Hematopoietic multipotent progenitor cell treated with erythropoietin and hydrocortisone succinate and interleukin-3 and kit ligand, for 6 days (in vitro differentiated cells): ENCODE results near the gene SFPQ.
A peak's percentile ranks its signal among the peaks of the same experiment; 100 is the strongest.
"Not testable (repeated sequence)": the region's sequence is repeated elsewhere in the genome, so short reads cannot be mapped to it uniquely, and the experiment has no call there.

ENCODE experiments used
- DNase-seq: peaks from one replicate; pipeline ENCODE4 v3.0.0-alpha.2; 2015

Gene SFPQ

DNA sequence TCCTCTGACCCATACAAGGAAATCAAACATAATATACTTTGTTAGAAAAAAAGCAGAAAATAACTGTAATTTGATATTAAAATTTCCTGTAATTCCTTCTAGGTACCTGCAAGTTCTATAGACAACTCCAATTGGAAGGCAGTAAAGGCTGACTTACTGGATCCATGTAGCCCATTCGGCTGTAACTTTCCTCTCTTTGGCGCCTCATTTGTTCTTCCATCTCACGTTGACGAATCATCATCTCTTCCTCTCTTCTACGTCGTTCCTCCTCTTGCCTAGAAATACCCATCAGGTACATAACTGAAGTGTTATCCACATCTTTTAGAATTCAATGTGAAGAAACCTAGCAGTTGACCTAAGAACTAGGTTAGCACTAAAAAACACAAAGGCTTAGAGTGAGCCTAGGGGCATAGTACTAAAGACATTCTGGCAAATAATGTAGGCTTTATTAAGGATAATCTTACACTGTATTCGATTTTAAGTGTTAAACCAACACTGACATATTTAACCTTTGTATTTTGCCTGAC lies 5.1 kb downstream of the SFPQ start:
- no peak for DNase-seq

DNA sequence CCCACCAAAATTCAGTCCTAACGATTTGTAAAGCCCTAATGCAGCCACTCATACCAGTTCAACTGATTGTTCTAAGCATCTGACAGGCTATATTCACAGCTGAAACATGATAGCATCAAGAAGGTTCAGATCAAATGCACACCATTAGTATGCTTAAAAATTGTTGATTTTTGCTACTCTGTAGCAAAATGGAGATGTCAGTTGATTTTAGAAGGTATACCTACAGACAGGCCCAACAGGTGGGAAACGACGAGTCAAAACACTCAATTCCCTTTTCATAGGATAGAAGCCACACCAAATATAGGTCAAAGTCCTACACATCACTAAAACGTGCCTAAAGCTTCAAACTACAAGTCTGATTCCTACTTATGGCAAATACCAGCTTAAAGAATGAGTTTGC lies 6.7 kb downstream of the SFPQ start:
- DNase-seq: no peak

DNA sequence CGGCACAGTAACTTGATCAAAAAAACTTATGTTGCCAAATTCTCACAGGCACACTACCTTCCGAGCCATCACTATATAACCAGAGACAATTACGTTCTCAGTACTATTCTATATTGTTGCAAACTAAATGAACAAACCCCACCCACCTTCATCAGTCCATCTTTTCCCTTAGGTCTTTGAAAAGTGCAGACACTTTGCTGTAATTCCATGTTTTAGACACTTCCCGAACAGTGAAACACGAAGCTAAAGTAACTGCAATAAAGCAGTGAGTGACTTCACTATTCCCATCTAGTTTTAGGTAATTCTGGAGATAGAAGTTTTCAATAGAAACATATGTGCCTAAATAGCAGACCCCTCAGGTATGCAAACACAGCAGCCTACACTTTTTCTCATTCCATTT lies 7.7 kb downstream of the SFPQ start:
- DNase-seq: no peak

DNA sequence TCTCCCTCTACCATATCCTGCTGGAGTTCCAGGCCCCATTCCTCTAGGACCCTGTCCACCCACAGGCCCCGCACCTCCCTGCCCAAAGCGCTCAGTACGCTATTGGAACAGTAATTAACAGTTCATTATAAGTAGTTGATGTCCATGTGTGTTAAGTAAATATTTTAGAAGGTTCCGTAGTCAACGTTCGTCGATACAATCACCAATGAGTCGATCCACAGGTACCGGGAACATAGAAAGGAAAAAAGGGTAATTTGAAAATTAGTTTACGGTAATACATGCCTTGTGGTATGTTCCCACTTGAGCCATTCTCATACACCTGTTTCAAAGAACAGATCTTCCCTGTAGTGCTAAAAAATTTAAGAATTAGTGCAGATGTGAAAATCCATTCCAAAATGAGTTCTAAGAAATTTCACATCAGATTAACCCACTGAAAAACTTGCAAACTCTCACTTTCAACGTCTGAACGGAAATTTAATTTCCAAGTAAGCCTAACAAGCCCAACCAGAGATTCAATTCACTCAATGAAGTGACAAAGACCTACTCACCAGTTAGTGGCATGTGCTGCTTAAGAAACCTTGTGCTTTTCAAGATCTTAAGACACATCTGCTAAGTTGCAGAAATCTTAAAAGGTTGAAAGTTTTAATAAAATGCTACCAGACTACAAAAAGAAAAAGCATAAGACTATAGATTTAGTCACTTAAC lies 8.3 kb downstream of the SFPQ start:
- no peak for DNase-seq

DNA sequence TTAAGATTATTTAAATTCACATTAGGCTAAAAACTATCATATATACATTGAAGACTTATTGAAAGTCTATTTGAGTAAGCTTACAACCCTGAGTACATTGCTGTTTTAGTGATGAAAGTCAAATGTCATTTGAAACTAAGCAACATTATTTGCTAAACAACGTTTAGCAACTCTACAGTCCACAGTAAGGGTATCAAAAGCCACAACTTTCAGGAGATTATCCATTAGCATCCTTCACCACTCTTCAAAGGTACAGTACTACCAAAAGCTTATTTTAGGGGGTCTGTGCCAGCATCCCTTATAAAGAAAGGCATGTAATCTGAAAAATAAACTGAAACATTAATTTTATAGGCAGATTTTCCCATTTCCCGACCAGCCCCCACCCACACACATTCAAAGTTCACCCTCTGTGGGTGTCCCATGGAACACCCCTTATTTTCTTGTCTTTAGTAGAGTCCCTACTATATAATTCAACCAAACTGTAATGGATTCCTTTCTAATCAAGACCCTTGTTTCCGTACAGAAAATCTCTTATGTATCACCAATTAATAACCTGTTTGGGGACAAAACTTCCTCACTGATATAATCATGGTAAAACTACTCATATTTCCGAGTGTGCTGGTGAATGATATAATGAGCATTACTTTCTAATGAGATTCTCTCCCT lies 11.0 kb downstream of the SFPQ start:
- no peak for DNase-seq

DNA sequence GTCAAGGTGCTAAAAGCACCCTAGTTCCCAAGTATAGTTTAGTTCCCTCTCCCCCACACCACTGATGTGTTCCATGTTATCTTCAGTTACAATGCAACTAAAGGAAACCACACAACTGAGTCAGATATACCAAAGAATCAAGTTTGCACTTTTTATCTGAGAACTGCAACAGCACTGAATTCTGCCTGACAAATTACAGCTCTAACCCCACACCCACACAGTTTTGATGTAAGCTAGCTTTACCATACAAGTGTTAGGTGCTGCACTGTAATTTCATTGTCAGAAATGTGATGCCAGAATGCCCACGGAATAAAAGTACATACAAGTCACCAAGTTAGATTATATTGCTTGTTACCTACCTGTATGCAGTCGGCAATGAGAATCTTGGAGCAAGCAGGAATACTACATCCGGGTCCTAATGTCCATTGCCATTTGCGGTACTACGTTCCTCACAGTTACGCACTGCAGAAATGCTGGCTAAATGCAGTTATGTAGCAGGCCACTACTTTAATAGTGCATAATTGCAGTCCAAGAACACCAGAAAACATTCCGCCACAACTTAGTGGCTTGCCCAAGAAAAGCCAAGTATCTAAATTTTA lies 12.1 kb downstream of the SFPQ start:
- peak; percentile 87 for DNase-seq

DNA sequence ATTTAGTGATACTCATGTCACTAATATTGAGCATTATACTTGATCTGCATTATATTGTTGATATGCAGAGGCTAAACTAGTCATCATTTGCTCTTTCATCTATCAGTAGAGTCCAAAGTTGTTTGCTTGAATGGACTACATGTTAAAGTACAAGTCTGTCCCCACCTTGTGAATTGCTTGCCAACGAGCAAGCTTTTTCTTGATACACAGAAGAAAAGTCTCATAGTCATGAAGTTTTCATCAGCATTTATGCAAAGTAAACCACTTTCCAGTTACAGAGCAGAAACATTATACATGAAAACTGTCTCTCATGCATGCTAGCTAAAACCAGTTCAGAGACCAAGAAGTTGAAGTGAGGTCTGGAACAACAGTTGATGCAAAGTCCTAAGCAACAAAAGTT lies 13.0 kb downstream of the SFPQ start:
- DNase-seq: no peak

DNA sequence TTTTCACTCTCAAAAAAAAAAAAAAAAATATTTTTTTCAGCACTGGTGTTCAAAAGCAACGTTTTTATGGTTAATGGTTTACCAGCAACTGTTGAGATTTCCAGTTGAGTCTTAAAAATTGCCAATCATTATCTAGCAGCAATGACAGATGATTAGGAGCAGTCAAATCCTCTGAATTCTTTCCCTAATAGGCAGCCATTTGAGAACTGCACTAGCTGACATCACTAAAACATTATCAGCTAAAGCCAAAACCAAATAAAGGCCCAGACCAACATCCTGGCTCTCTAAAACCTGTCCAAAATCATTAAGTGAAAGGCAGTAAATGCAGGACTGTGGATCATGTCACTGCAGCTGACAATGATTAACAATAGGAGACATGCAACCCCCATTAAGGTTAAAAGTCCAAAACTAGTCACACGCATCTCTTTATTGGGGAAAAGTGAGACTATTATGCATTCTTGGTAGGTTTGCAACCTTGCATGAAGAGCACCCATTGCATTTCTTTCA lies 14.0 kb downstream of the SFPQ start:
- no peak for DNase-seq

DNA sequence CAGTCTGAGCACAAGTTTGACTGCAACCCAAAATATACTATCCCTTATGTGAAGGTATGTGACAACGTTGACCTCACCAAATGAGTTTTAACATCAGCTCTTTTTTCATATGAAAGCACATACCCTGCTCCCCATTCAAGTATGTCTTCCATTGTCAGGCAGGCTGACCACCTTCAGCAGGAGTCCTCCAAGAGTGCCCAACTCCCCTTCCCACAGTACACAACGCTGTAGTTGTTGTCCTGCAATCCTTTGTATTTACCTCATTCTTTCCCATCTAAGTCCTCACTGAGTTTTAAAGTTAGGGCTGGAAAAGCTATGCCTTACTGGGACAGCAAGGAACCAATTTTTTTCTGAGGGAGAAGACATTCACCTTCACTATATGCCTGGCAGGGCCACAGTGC lies 14.7 kb downstream of the SFPQ start:
- DNase-seq: no peak

DNA sequence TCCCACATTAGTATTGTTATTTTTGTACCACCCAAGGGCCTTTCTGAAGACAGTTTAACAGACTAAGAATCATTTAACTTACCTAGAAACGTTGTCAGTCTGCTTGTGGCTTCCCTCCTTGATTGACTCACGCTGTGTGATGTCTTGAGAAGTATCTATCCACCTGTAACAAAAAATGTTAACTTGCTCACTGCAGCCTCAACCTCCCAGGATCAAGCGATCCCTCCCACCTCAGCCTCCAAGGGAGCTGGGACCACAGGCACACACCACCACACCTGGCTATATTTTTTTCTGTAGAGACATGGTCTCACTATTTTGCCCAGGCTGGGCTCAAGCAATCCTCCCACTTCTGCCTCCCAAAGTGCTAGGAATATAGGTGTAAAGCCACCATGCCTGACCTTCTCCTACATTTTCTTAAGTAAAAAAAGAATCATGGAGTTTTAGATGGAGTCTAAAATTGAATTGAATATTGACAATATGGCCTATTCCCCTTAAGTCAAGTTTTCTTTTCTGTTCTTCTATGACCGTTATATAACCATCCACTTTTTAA lies 15.6 kb downstream of the SFPQ start:
- no peak for DNase-seq

DNA sequence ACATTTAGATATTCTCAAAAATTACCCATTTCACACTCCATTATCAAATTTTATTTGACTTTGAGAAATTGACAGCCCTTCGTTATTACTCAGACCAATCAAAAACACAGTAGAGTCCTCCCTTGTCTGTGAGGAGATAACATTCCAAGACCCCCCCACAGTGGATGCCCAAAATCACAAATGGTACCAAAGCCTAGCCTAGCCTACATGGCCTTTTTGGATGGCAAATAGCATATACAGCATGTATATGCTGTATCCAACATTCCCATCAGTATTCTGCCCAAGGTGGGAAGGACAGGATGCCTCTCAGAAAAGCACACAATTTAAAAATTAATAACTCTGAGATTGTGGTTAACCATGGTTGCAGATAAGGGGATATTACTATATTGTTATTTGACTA lies 17.3 kb downstream of the SFPQ start:
- no peak for DNase-seq

DNA sequence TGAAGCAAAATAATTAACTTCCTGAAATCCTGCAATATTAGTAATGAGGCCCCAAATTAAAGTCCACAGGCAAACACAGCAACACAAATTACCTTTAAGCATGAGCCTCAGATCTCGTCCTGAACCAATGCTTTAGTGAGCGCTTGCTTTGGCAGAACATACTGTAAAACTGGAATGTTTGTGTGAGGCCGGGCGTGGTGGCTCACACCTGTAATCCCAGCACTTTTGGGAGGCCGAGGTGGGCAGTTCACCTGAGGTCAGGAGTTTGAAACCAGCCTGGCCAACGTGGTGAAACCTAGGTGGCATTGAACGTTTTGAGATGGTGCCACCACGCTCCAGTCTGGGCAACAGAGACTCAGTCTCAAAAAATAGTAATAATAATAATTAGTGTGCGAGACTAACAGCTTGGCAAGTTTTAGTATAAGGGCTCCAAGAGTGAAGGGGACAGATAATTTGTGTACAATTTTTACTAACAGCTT lies 17.8 kb downstream of the SFPQ start:
- DNase-seq: no peak

DNA sequence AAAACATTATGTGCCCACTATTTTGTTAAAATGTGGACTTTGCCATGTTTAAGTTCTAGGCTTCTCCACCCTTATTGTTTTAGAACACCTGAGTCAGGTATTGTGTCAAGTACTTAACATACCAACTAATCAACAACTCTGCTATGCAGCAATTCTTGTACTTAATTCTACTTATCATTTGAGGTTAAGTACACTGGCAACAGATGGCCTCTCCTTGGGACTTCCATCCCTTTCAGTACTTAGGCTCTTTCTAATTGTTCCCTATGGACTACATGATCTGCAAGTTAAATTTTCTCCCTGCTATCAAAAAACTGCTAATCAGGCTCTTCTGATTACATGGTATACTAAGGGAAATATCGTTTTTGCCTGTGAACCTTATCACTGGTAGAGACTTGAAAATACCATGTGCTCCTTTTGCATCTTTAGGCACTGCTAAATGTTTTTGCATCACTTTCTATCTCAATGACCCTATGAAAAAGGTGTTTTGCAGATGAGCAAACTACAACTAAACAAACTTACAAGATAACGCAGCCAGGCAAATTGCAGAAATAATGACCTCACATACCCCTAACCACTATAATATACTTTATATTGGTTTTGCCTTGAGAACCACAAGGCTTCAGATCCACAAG lies 18.9 kb downstream of the SFPQ start:
- peak; percentile 27 for DNase-seq

DNA sequence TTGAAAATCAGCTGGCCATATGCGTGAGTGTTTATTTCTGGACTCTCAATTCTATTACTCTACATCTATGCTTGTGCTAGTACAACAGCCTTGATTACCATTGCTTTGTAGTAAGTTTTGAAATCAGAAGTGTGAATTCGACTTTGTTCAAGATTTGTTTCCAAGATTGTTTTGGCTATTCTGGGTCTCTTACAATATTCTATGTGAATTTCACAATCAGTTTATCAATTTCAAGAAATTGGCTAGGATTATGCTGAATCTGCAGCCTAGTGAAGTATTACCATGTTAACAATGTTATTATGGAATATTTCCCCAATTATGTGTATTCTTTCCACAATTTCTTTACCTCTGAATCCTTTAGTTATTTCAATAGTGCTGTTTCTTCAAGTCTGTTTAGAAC lies 19.5 kb downstream of the SFPQ start:
- no peak for DNase-seq

DNA sequence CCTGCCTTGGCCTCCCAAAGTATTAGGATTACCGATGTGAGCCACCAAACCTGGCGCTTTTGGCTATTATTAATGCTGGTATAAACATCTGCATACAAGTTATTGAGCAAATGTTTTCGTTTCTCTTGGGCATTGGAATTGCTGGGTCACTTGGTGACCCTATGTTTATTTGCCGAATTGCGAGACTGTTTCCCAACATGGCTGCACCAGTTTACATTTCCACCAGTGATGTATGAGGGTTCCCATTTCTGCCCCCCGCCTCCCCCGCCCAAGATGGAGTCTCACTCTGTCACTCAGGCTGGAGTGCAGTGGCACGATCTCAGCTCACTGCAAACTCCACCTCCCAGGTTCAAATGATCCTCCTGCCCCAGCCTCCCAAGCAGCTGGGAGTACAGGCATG lies 20.9 kb downstream of the SFPQ start:
- no peak for DNase-seq

DNA sequence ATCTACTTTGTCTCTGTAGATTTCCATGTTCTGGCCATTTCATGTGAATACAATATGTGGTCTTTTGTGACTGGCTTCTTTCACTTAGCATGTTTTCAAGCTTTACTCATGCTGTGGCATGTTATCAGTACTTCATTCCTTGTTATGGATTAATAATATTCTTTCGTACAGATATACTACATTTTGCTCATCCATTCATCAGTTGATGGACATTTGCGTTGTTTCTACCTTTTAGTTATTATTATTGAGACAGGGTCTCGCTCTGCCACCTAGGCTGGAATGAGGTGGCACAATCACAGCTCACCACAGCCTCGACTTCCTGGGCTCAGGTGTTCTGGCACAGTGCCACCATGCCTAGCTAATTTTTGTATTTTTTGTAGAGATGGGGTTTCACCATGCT lies 21.4 kb downstream of the SFPQ start:
- DNase-seq: no peak

DNA sequence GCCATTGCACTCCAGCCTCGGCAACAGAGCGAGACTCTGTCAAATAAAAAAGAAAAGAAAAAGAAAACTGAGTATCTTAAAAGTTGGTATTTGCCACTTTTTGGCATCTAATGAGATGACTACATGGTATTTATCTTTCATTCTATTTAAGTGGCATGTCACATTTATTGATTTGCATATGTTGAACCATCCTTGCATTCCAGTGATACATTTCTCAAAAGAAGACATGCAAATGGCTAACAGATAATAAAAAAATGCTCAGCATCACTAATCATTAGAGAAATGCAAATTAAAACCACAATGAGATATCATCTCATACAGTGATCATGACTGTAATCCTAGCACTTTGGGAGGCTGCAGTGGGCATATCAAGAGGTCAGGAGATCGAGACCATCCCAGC lies 28.1 kb downstream of the SFPQ start:
- DNase-seq: no peak

DNA sequence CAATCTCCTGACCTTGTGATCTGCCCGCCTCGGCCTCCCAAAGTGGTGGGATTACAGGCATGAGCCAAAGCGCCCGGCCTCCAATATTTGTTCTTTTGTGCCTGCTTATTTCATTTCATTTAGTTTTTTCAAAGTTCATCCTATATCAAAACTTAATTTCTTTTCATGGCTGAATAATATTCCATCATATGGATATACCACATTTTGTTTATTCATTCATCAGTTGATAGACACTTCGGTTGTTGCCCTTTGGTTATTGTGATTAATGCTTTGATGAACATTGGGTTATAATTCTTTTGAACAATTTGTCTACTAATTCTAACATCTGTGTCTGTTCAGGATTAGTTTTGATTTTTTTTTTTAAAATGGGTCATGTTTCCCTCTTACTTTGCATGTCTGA lies 41.7 kb downstream of the SFPQ start:
- no peak for DNase-seq

DNA sequence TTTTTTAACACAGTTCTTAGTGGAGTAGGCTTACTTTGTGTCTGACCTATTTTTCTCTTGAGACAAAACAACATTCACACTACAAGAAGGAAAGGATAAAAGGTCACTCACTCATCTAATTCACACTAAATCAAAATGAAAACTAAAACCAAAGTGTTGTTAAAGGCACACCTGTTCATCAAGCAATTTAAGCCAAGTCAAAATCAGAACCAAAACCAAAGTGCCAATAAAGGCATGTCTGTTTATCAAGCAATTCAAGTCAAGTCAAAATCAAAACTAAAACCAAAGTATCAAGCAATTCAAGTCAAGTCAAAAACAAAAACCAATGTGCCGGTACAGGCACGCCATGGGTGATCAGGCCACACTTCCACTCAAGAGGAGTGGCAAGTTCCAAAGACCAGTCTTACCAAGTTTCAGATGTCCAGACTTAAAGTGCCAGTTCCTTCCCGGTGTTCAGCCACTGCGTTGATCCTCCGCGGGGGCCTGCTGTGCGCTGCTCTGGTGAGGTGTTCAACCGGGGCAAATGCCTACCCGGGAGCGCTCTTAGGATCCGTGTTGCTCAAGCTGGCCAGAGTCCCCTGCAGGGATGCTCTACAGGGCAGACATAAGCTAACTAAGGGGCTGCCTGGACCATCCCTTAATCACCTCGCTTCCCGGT lies 46.9 kb downstream of the SFPQ start:
- not testable (repeated sequence) for DNase-seq

DNA sequence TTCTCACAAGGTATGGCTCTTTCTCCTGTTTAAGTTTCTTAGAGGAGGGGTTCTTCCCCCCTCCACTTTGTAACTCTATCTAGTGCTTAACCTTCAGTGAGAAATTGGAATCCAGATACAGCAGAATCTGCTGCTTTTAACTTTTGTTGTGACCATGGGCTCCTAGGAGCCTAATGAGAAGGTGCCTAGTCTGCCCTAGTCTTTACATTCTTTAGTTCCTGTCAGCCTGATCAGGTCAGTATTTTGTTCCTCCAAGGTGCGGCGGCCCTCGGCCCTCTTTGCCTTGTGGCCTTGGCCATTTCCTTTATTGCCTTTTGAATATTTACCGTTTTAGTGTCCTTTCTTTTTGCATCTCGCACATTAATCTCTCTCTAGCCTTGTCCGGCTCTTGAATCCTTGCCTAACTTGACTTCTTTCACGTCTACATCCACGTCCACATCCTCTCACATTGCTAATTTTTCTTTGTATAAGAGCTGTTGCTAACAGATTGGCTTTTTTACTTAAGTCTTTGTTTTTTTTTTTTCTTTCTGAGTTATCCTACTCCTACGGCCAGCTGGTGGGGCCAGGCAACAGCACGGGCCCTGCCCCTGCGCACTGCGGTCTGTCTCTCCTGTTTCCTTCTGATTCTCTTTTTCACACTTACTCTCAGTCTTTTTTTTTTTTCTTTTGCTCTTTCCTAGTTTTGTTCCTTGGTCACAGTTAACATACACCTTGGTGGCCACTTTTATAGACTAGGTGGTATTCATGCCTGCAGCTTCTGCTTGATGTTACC lies 49.0 kb downstream of the SFPQ start:
- DNase-seq: no peak

DNA sequence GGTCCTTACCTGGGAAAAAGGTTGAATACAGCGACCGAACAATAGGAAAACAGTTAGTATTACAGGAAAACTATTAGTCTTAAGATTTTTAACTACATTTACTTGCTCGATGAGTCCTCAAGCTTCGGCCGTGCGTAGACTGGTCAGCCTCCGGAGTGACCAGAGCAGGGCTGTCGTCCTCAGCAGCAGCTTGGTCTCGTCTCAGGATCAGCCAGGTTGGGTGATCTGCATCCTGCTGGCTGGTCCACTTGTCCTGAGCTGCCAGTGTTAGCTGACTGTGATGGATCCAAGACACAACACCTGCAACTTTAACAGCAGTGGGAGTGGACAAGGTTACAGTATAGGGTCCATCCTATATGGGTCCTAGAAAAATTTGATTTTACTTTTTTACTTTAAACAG lies 50.2 kb downstream of the SFPQ start:
- not testable (repeated sequence) for DNase-seq

DNA sequence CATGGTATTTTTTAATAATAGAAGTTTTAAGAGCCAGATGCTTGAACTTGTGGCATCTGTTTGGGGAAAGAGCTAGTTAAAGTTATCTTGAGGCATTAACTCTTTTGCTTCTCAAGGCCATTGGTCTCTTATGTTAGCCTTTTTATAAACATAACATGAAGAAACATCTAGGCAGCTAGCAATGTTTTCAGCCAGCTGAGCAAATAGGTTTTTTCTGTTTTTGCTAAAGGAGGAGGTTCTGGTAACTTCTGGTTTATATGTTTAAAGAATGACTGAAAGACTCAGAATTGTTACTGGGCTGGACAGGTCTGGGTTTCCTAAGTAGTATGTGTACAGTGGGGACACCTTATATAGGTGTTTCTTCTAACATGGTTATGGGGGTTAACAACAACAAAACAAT lies 50.7 kb downstream of the SFPQ start:
- DNase-seq: not testable (repeated sequence)
